SKM-1 treated with dmso at 0.1 percent for 144 hours (cell line): ENCODE results near the gene CACNA2D3.

Experiments
- DNase-seq: peaks from one replicate; lab custom pipeline; 2025; ENCODE audit not compliant: unreplicated experiment; lab: John Stamatoyannopoulos, UW

Gene CACNA2D3

GRCh38 chr3:54168451-54168850 lies 46.1 kb downstream of the CACNA2D3 start:
- DNase-seq: no peak

GRCh38 chr3:54169524-54169923 lies 47.2 kb downstream of the CACNA2D3 start:
- no peak for DNase-seq

GRCh38 chr3:54171509-54171908 lies 49.2 kb downstream of the CACNA2D3 start:
- DNase-seq: no peak

GRCh38 chr3:54171951-54172350 lies 49.6 kb downstream of the CACNA2D3 start:
- no peak for DNase-seq

- DNase-seq: no peak
These were observed 51.0 kb downstream of the CACNA2D3 start for GRCh38 chr3:54173371-54173770.

GRCh38 chr3:54176106-54176505 lies 53.8 kb downstream of the CACNA2D3 start:
- no peak for DNase-seq

GRCh38 chr3:54177816-54178215 lies 55.5 kb downstream of the CACNA2D3 start:
- no peak for DNase-seq

GRCh38 chr3:54178376-54178775 lies 56.0 kb downstream of the CACNA2D3 start:
- no peak for DNase-seq

GRCh38 chr3:54180921-54181320 lies 58.6 kb downstream of the CACNA2D3 start:
- DNase-seq: no peak

GRCh38 chr3:54182242-54182641 lies 59.9 kb downstream of the CACNA2D3 start:
- DNase-seq: no peak

- no peak for DNase-seq
These were observed 63.4 kb downstream of the CACNA2D3 start for GRCh38 chr3:54185740-54186139.

- DNase-seq: no peak
These were observed 65.9 kb downstream of the CACNA2D3 start for GRCh38 chr3:54188176-54188791.

GRCh38 chr3:54191220-54191619 lies 68.9 kb downstream of the CACNA2D3 start:
- DNase-seq: no peak

GRCh38 chr3:54192026-54192425 lies 69.7 kb downstream of the CACNA2D3 start:
- no peak for DNase-seq

- no peak for DNase-seq
These were observed 70.7 kb downstream of the CACNA2D3 start for GRCh38 chr3:54193093-54193492.

GRCh38 chr3:54196360-54196991 lies 74.1 kb downstream of the CACNA2D3 start:
- no peak for DNase-seq

GRCh38 chr3:54197509-54197908 lies 75.2 kb downstream of the CACNA2D3 start:
- no peak for DNase-seq

- no peak for DNase-seq
These were observed 76.2 kb downstream of the CACNA2D3 start for GRCh38 chr3:54198556-54198955.

- no peak for DNase-seq
These were observed 79.7 kb downstream of the CACNA2D3 start for GRCh38 chr3:54202054-54202453.

- DNase-seq: no peak
These were observed 80.4 kb downstream of the CACNA2D3 start for GRCh38 chr3:54202651-54203248.

- DNase-seq: no peak
These were observed 84.5 kb downstream of the CACNA2D3 start for GRCh38 chr3:54206874-54207273.

- no peak for DNase-seq
These were observed 88.7 kb downstream of the CACNA2D3 start for GRCh38 chr3:54211097-54211496.

- DNase-seq: no peak
These were observed 90.4 kb downstream of the CACNA2D3 start for GRCh38 chr3:54212723-54213122.
